GM21390 (cell line): ENCODE measurements around the gene TAS1R2.

Source experiments
- ATAC-seq: cut with Tn5 transposase; IDR thresholded peaks from one replicate; pipeline ENCODE4 v1.9.1; 2021; ENCODE audit not compliant: unreplicated experiment

TAS1R2 gene

GRCh38 chr1:18803151-18803791 is 56.2 kb downstream of the TAS1R2 start:
- no peak for ATAC-seq

- no peak for ATAC-seq
Measured at GRCh38 chr1:18802231-18802630, 57.2 kb downstream of the TAS1R2 start.

GRCh38 chr1:18800258-18800657 is 59.2 kb downstream of the TAS1R2 start:
- ATAC-seq = no peak

DNA sequence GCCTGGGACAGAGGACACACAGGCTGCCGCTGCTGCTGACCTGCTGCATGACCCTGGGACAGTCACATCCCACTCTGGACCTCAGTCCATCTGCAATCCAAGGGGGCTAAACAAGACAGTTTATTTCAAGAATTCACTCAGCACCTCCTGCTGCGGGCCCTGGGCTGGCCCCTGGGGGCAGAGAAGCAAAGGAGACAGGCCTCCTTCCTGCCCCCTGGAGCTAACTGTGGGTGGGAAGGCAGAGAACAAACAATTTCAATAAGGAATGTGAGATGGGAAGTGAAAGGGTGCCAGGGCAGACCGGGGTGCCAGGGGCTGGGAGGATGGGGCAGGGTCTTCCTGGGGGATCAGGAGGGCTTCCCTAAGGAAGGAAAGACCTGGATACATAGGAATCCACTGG is 60.0 kb downstream of the TAS1R2 start:
- ATAC-seq = no peak

DNA sequence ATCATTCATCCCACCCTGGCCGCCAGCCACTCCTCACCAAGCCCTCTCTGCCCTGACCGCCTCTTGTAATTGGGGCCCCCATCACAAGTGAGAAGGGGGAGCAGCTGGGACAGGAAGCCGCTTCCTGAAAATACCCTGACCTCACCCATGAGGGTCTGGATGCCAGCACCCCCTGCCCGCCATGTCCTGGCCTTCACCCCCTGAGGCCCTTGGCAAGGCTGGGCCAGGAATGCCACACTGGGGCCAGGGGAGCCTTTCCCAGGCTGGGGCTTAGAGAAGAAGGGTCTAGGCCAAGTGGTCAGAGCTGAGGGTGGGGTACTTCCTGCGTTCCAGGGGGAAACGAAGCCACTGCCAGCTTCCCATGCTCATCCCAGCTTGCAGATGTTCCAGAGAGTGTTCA is 60.5 kb downstream of the TAS1R2 start:
- ATAC-seq = no peak

- no peak for ATAC-seq
Measured at GRCh38 chr1:18798533-18798932, 60.9 kb downstream of the TAS1R2 start.

- no peak for ATAC-seq
Measured at GRCh38 chr1:18796950-18797349, 62.5 kb downstream of the TAS1R2 start.

- no peak for ATAC-seq
Measured at GRCh38 chr1:18795002-18795689, 64.3 kb downstream of the TAS1R2 start.

DNA sequence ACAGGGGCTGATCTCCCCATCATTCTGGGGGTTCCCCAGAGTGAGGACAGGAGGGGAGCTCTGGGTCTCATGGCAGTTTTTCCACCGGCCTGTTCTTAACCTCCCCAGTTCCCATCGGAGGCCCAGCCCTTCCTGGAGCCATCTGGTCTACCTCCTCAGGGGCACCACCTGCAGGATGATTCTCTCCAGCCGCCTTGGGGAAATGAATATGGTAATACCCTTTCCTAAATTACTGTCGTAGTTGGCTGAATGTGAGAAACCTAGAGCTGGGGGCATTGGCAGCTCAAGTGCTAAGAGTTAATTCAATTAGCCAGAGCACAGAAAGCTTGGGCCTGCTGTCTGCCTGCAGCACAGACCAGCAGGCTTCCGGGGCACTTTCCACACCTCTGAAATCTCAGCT is 64.9 kb downstream of the TAS1R2 start:
- ATAC-seq = no peak

- no peak for ATAC-seq
Measured at GRCh38 chr1:18794051-18794450, 65.4 kb downstream of the TAS1R2 start.

DNA sequence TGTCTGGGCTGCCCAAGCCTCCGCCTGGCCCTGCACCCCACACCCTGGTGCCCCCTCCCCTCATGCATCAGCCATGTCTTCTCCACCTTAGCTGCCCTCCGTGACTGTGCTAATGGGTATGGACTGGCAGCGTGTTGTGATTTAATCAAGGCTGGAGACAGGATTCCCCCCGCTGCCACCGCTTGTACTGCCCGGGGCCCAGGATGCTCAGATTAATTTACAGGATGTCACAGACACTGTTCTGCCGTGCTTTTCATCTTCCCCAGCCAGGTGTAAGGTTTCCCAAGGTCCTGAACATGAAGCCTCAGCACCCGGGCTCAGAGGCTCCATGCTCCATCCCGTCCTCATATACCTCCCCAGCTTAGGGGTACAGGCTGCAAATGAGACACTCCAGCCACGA is 66.3 kb downstream of the TAS1R2 start:
- ATAC-seq = no peak

DNA sequence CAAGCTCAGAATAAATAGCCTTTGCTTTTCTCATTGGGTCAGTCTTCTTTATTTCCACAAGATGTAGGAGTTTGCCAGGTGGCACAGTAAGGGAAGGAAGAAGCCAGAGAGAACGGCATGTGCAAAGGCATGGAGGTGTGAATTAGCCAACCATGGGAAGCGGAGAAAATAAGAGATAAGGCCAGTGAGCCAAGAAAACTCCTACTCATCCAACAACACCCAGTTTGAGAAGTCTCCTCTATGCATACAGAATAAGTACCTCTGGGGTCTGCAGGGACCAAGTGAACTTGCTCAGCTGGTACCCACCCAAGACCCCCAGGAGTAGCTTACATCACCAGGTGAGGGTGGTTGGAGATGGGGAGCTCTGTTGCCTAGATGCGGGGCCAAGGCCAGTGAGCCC is 66.7 kb downstream of the TAS1R2 start:
- ATAC-seq = no peak
